Neural progenitor cell (in vitro differentiated cells): ENCODE measurements around the gene TXLNB. TPM values are rescaled to one million over a fixed set of nuclear protein-coding genes. Genes with fewer than 3 reads are reported as not detected.

Experiments
- DNase-seq: peaks from one replicate; pipeline ENCODE4 v3.0.0-alpha.2; 2016; ENCODE audit warnings: low spot score
- H2AFZ ChIP-seq: fragments of 200-600 bp; sonication (generic); replicated peaks from 2 replicates; pipeline ENCODE4 v1.6.1; 2016; ENCODE audit warnings: antibody characterized with exemption
- H3F3A ChIP-seq: fragments of 200-600 bp; sonication (generic); 2 replicates; pipeline ENCODE4 v1.6.1; 2016; ENCODE audit warnings: antibody characterized with exemption, low read depth
- H3K27ac ChIP-seq: fragments of 200-600 bp; sonication (generic); 2 replicates; pipeline ENCODE4 v1.5.1; 2016; ENCODE audit warnings: mild to moderate bottlenecking
- H3K27me3 ChIP-seq: fragments of 200-600 bp; sonication (generic); 2 replicates; pipeline ENCODE4 v1.6.1; 2016; ENCODE audit warnings: mild to moderate bottlenecking, moderate library complexity
- H3K36me3 ChIP-seq: fragments of 200-600 bp; sonication (generic); 2 replicates; pipeline ENCODE4 v1.5.1; 2016
- H3K4me1 ChIP-seq: fragments of 200-600 bp; sonication (generic); 2 replicates; pipeline ENCODE4 v1.6.1; 2016; ENCODE audit warnings: mixed run types
- H3K4me2 ChIP-seq: fragments of 200-600 bp; sonication (generic); 2 replicates; pipeline ENCODE4 v1.6.1; 2016
- H3K4me3 ChIP-seq: fragments of 200-600 bp; sonication (generic); 2 replicates; pipeline ENCODE4 v1.5.1; 2016
- H3K79me2 ChIP-seq: fragments of 200-600 bp; sonication (generic); 2 replicates; pipeline ENCODE4 v1.6.1; 2016; ENCODE audit warnings: low read depth
- H3K9ac ChIP-seq: fragments of 200-600 bp; sonication (generic); 2 replicates; pipeline ENCODE4 v1.6.1; 2016
- H3K9me3 ChIP-seq: fragments of 200-600 bp; sonication (generic); 2 replicates; pipeline ENCODE4 v1.5.1; 2016; ENCODE audit warnings: low read depth
- H4K20me1 ChIP-seq: fragments of 200-600 bp; sonication (generic); 2 replicates; pipeline ENCODE4 v1.6.1; 2016; ENCODE audit warnings: low read depth
- H3K27ac Mint-ChIP-seq: 3 replicates; pipeline ENCODE4 v1.8.0; 2021; ENCODE audit warnings: mixed read lengths
- H3K27me3 Mint-ChIP-seq: 2 replicates; pipeline ENCODE4 v1.8.0; 2022; ENCODE audit warnings: low read depth, mild to moderate bottlenecking, inconsistent platforms, moderate library complexity, mixed read lengths; ENCODE audit not compliant: insufficient read depth
- H3K36me3 Mint-ChIP-seq: 3 replicates; pipeline ENCODE4 v1.8.0; 2021; ENCODE audit warnings: mixed read lengths
- H3K4me1 Mint-ChIP-seq: 3 replicates; pipeline ENCODE4 v1.8.0; 2021; ENCODE audit warnings: mixed read lengths
- H3K4me3 Mint-ChIP-seq: 3 replicates; pipeline ENCODE4 v1.8.0; 2021; ENCODE audit warnings: mild to moderate bottlenecking, moderate library complexity, mixed read lengths
- H3K9me3 Mint-ChIP-seq: 3 replicates; pipeline ENCODE4 v1.8.0; 2020; ENCODE audit warnings: mixed read lengths
- CTCF ChIP-seq: fragments of 200-600 bp; sonication (generic); IDR thresholded peaks from 2 replicates; pipeline ENCODE4 v1.5.1; 2017; ENCODE audit warnings: antibody characterized with exemption, mild to moderate bottlenecking
- EZH2 ChIP-seq: fragments of 200-600 bp; sonication (generic); IDR thresholded peaks from 2 replicates; pipeline ENCODE4 v1.6.1; 2017; ENCODE audit warnings: antibody characterized with exemption, mild to moderate bottlenecking, moderate library complexity
- EZH2phosphoT487 ChIP-seq: fragments of 200-600 bp; sonication (generic); IDR thresholded peaks from 2 replicates; pipeline ENCODE4 v1.6.1; 2017; ENCODE audit warnings: antibody characterized with exemption
- total RNA-seq: library from RNA; depleted of rRNA; stranded (reverse); fragments of >200 nt; gene quantifications from 2 replicates; pipeline ENCODE4 v1.2.3, GENCODE V29; 2015; ENCODE audit warnings: low replicate concordance

The TXLNB gene
- total RNA-seq, 1 donor from 2014 or later: 0.06 TPM

- DNase-seq: no peak
- peaks cover 4% of the 10 kb centered on the region for H3K9me3 Mint-ChIP-seq
- no peak overlapping the region for H3K4me2 ChIP-seq
- no peaks in the 10 kb centered on the region for H3F3A ChIP-seq
- TF ChIP-seq EZH2 (no peak), CTCF (no peak), EZH2phosphoT487 (no peak)
- H3K36me3 Mint-ChIP-seq: no peaks in the 10 kb centered on the region
- H3K4me3 ChIP-seq: no peak overlapping the region
- H3K4me3 Mint-ChIP-seq: no peak overlapping the region
- H3K4me1 Mint-ChIP-seq: peaks cover 27% of the 10 kb centered on the region
- H3K27me3 ChIP-seq: no peaks in the 10 kb centered on the region
- no peaks in the 10 kb centered on the region for H3K36me3 ChIP-seq
- no peak overlapping the region for H3K27ac ChIP-seq
- H3K9me3 ChIP-seq: no peaks in the 10 kb centered on the region
- no peaks in the 10 kb centered on the region for H3K79me2 ChIP-seq
- peaks cover 6% of the 10 kb centered on the region for H3K27me3 Mint-ChIP-seq
- H2AFZ ChIP-seq: peak overlapping the region; percentile 90
- peak overlapping the region; percentile 39 for H3K27ac Mint-ChIP-seq
- H3K4me1 ChIP-seq: peaks cover 12% of the 10 kb centered on the region
- H4K20me1 ChIP-seq: no peaks in the 10 kb centered on the region
- H3K9ac ChIP-seq: no peak overlapping the region
Observed at GRCh38 chr6:139290787-139291311, 949 bp downstream of the TXLNB start.

GRCh38 chr6:139289233-139289632 is 2.6 kb downstream of the TXLNB start:
- peaks cover 12% of the 10 kb centered on the region for H3K4me1 ChIP-seq
- H3K4me2 ChIP-seq: no peak overlapping the region
- no peaks in the 10 kb centered on the region for H3K9me3 Mint-ChIP-seq
- DNase-seq: no peak
- H2AFZ ChIP-seq: no peak overlapping the region
- no peaks in the 10 kb centered on the region for H3F3A ChIP-seq
- H3K79me2 ChIP-seq: no peaks in the 10 kb centered on the region
- no peak overlapping the region for H3K27ac ChIP-seq
- peaks cover 27% of the 10 kb centered on the region for H3K4me1 Mint-ChIP-seq
- H3K27ac Mint-ChIP-seq: peak overlapping the region; percentile 4
- peaks cover 6% of the 10 kb centered on the region for H3K27me3 Mint-ChIP-seq
- H3K9me3 ChIP-seq: no peaks in the 10 kb centered on the region
- H3K36me3 ChIP-seq: no peaks in the 10 kb centered on the region
- H3K36me3 Mint-ChIP-seq: no peaks in the 10 kb centered on the region
- no peak overlapping the region for H3K4me3 Mint-ChIP-seq
- H4K20me1 ChIP-seq: no peaks in the 10 kb centered on the region
- no peak overlapping the region for H3K9ac ChIP-seq
- H3K4me3 ChIP-seq: no peak overlapping the region
- TF ChIP-seq EZH2phosphoT487 (no peak), CTCF (no peak), EZH2 (no peak)
- no peaks in the 10 kb centered on the region for H3K27me3 ChIP-seq

- Mint-ChIP-seq H3K9me3 (no peaks in the 10 kb centered on the region), H3K4me3 (no peak overlapping the region), H3K27me3 (peaks cover 6% of the 10 kb centered on the region), H3K4me1 (peaks cover 27% of the 10 kb centered on the region), H3K27ac (peak overlapping the region; percentile 70), H3K36me3 (no peaks in the 10 kb centered on the region)
- no peaks in the 10 kb centered on the region for H3K9me3 ChIP-seq
- no peaks in the 10 kb centered on the region for H3K79me2 ChIP-seq
- H3K4me2 ChIP-seq: no peak overlapping the region
- no peaks in the 10 kb centered on the region for H3F3A ChIP-seq
- H4K20me1 ChIP-seq: no peaks in the 10 kb centered on the region
- no peaks in the 10 kb centered on the region for H3K36me3 ChIP-seq
- no peak overlapping the region for H2AFZ ChIP-seq
- no peak overlapping the region for H3K9ac ChIP-seq
- no peak for DNase-seq
- TF ChIP-seq EZH2phosphoT487 (no peak), CTCF (no peak), EZH2 (no peak)
- no peak overlapping the region for H3K4me3 ChIP-seq
- no peak overlapping the region for H3K27ac ChIP-seq
- no peaks in the 10 kb centered on the region for H3K27me3 ChIP-seq
- H3K4me1 ChIP-seq: peaks cover 12% of the 10 kb centered on the region
Observed at GRCh38 chr6:139288496-139289040, 3.2 kb downstream of the TXLNB start.
